Measurements from ENCODE around the gene AMN. TPM values are rescaled to one million over a fixed set of nuclear protein-coding genes. Genes with fewer than 3 reads are reported as not detected.

The AMN gene
- total RNA-seq, 1 donor: 0.43 TPM

GRCh38 chr14:102882226-102882906, 40.1 kb upstream of the AMN start:
- no peak overlapping the region for H3K4me3 ChIP-seq (ENCODE audit: low read depth, low read length)
- no peak for TF ChIP-seq CTCF (IDR thresholded peaks at IDR 0.05; ENCODE audit: insufficient read depth, low read depth, low read length)
- no peak for DNase-seq (ENCODE audit: low read depth)

- no peak overlapping the region for H3K4me3 ChIP-seq (ENCODE audit: low read depth, low read length)
- no peak for DNase-seq (ENCODE audit: low read depth)
- TF ChIP-seq CTCF (IDR thresholded peaks at IDR 0.05; ENCODE audit: insufficient read depth, low read depth, low read length): no peak
Measured at GRCh38 chr14:102883089-102883541, 39.3 kb upstream of the AMN start.

GRCh38 chr14:102883554-102883953, 38.9 kb upstream of the AMN start:
- TF ChIP-seq CTCF (IDR thresholded peaks at IDR 0.05; ENCODE audit: insufficient read depth, low read depth, low read length): no peak
- DNase-seq (ENCODE audit: low read depth): no peak
- H3K4me3 ChIP-seq (ENCODE audit: low read depth, low read length): no peak overlapping the region

GRCh38 chr14:102885737-102886447, 36.6 kb upstream of the AMN start:
- H3K4me3 ChIP-seq (ENCODE audit: low read depth, low read length): no peak overlapping the region
- DNase-seq (ENCODE audit: low read depth): no peak
- no peak for TF ChIP-seq CTCF (IDR thresholded peaks at IDR 0.05; ENCODE audit: insufficient read depth, low read depth, low read length)

- DNase-seq (ENCODE audit: low read depth): no peak
- H3K4me3 ChIP-seq (ENCODE audit: low read depth, low read length): no peak overlapping the region
- TF ChIP-seq CTCF (IDR thresholded peaks at IDR 0.05; ENCODE audit: insufficient read depth, low read depth, low read length): no peak
Measured at GRCh38 chr14:102888748-102889147, 33.7 kb upstream of the AMN start.

- H3K4me3 ChIP-seq (ENCODE audit: low read depth, low read length): no peak overlapping the region
- no peak for TF ChIP-seq CTCF (IDR thresholded peaks at IDR 0.05; ENCODE audit: insufficient read depth, low read depth, low read length)
- no peak for DNase-seq (ENCODE audit: low read depth)
Measured at GRCh38 chr14:102889615-102890014, 32.8 kb upstream of the AMN start.
